HT1080 (cell line): ENCODE measurements around the gene SPRED2. TPM values are rescaled to one million over a fixed set of nuclear protein-coding genes. Genes with fewer than 3 reads are reported as not detected.
A peak's percentile ranks its signal among the peaks of the same experiment; 100 is the strongest.

ENCODE experiments used
- DNase-seq: peaks from one replicate; pipeline ENCODE4 v3.0.0-alpha.2; 2015; ENCODE audit warnings: low read depth
- total RNA-seq: library from RNA; depleted of rRNA; stranded (reverse); fragments of >200 nt; shearing (Covaris generic); gene quantifications from 2 replicates; pipeline ENCODE4 v1.2.3, GENCODE V29; 2014; rRNA removed

Gene SPRED2
- total RNA-seq, 1 experiment from 2014 or later: 25.8 TPM

DNA sequence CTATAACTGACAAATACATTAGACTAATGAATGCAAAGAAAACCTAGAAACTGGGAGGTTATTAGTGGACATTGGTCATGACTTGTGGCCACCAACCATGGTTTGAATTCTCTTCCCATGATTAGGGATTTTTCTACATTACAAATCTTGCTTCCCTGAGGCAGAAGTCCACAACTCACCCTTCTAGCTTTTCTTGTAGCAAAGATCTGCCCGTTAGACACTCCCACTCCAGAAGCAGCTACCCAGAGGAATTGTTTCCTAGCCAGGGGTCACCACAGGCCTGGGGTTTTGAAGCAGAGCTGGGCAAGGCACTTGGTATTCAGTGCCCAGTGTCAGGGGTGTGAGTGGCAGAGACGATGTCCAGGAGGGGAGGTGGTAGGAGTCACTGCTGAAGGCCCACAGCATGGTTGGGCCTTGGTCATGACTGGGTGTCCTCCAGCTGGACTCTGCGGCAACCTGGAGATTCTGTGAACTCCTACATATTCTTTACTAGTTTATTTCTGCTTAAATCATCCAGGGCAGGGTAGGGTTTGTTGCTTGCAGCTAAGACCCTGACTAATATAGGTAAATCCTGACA, 149.8 kb downstream of the SPRED2 start:
- no peak for DNase-seq

DNA sequence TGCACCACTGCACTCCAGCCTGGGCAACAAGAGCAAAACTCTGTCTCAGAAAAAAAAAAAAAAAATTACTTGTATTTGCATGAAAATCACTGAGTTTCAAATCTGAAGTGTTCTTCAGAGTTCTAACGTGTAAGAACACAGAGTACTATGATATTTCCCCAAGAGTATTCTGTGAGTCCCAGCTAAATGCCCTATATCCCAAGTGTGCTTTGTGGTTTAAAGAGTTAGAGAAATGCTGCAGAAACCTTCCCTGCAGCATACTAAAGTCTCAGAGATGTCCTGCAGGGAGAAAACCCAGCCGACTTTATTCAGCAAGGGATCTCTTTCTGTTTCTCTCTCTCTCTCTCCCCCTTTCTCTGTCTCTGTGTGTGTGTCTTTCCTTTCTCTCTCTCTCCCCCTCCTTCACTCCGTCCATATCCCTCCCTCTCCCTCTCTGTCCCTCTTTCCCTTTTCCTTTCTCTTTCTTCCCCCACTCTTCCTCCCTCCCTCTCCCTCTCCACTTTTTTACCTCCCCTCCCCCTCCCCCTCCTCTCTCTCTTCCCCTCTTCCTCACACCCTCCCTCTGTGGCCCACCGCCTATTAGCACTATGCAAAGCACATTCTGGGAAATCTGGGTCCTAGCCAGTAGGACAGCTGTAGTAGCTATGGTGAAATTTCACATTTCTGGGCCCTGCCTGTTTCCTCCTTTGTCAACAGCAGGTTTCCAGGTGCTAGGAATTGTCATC, 150.6 kb downstream of the SPRED2 start:
- DNase-seq: no peak

DNA sequence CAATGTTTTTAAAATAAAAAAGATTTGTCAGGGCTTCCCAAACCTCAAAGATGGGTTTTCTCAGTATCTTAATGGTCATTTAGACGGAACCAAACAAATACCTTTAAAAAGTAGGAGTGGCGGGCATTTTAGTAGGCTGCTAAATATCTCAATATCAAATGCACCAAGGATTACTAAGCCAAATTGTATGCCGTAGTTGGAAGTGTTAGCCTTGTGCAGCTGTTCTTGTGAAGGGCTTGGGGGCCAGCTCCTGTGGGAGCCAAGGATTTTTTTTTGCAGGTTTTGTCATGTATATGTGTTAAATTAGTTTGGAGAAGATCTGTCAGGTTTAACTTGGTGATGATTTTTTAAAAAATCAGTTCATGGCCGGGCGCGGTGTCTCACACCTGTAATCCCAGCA, 152.6 kb downstream of the SPRED2 start:
- DNase-seq: no peak

DNA sequence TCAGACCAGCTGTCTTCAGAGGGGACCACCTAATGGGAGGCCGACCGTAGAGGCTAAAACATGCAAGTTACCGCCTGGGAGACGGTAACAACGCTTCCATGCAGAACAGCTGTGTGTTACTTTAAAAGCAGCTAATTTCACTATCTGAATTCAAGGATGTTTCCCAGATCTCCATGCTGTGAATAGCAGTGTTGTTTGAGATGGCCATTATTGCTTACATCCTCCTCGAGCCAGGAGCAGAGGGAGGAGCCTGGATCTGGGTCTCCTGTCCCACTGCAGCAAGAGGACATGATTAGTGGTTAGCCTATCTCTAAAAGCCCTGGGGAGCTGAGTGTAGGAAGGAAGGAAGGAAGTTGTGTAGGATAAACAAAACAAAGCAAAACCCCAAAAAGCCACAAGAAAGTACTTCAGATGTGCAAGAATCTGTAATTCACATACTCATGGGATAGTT, 153.8 kb downstream of the SPRED2 start:
- peak; percentile 60 for DNase-seq

DNA sequence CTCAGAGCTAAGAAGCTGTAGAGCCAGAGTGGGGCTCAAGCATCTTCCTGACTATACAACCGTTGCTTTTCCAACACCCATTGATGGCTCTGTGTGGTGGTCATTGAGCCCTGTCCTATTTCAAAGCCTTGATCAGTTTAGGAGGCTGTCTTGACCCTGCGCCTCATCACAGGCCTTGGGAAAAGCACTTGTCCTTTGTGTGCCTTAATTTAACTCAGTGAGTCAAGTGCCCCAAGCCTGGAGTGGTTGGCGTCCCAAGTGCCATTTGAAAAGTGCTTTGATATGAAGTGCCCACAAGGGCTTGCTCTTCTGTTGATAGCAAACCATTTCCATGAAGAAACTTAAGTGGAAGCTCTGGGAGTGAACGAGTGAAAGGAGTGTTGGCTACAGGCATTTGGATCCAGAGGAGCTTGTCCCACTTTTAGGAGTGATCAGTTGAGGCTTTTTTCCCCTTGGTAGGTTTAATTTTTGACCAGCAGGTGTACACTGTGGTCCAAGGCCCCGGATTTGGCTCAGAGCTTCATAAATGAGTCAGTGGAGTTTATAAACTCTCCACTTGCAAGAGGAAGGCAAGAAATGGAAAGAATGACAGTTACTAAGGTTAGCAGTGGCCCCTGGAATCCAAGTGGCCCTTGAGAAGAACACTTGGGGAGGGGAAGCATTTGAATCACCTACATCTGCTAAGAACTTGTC, 154.5 kb downstream of the SPRED2 start:
- DNase-seq: peak; percentile 19

DNA sequence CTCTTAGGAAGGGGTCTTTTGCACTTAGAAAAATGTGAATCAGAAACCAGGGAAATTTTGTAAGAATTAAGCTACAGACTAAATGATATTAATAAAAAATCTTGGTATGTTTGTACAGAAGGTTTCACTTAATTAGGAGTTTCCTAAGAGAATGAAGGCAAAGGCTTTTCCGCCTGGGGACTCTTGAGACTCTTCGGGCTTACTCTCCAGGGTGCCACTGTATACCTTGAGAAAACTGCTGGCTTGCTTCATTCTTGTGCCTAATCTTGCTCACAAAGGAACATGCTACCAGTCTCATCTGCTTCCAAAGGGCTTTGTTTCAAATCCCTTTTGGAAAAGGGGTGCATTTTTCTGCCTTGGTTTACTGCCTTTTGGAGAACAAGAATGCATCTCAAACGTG, 155.3 kb downstream of the SPRED2 start:
- DNase-seq: no peak

DNA sequence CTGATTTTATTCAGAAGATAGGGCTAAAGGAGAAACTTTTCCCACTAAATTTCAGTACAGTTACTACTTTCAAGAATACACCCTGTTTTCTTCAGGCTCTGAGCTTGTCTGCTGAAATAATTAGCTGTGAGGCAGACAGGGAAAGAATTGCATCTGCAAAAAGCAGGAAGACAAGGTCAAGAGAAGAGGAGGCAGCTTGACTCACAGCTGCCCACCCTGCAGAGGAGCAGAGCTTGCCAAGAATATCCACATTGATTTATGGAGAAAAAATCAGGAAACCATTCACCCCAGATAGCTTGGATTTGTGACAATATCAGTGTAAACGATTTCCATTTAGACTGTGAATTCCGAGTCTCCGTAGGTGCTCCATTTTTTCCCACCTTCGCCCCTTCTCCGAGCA, 155.8 kb downstream of the SPRED2 start:
- DNase-seq: no peak

DNA sequence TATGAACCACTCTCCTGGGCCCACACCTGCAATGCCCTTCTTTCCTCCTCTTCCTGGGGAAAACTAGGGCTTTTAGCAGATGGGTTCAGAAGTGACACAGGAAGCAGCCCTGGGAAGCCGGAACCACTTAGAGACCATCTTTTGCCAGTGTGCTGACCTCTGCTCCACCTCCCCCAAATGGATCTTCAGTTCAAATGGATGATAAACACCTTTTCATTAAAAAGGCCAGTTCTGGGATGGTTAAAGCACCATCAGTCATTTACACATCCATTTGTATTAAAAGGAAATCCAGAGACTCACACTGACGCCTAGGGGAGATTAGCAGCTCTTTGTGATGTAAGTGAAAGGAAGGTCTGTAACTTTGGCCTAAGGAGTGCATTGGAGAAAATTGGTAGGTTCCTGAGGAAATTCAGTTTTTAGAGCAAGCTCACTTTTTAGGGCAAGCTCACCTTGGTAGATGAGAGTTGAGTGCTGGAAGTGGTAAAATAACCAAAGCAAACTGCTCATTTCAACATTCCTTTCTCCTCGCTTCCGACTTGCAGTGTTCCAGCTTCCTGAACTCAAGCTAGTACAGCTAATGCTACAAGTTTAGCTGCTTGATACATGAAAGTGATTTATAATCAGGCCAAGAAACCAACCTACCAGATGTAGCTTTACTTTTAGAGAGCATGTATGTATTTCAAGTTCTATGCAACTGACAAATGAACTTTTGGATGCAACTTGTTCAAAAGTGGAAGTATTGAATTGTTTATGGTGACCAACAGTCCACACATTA, 157.1 kb downstream of the SPRED2 start:
- no peak for DNase-seq

DNA sequence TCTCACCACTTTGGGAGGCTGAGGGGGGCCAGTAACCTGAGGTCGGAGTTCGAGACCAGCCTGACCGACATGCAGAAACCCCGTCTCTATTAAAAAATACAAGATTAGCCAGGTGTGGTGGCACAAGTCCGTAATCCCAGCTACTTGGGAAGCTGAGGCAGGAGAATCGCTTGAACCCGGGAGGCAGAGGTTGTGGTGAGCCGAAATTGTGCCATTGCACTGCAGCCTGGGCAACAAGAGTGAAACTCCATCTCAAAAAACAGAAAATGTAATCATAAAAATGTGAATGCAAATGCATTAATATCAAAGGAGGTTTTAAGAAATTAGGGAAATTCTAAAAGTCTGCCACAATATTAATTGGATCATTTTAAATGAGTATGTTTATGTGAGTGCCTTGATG, 159.1 kb downstream of the SPRED2 start:
- DNase-seq: no peak

DNA sequence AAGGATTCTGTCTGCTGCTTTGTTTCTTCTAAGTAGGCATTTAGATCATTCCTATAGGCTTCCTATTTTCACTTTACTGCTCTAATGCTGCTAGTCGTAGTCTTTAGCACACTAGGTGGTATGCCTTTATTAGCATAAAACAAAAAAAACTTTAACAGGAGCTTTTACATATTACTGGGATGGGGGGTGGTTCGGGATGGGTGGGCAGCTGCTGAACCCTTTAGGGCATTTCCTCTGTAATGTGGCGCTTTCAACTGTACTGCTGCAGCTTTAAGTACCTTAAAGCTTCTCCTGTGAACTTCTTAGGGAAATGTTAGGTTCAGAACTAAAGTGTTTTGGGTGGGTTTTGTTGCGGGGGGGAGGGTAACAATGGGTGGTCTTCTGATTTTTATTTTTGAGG, 163.4 kb downstream of the SPRED2 start:
- DNase-seq: no peak

DNA sequence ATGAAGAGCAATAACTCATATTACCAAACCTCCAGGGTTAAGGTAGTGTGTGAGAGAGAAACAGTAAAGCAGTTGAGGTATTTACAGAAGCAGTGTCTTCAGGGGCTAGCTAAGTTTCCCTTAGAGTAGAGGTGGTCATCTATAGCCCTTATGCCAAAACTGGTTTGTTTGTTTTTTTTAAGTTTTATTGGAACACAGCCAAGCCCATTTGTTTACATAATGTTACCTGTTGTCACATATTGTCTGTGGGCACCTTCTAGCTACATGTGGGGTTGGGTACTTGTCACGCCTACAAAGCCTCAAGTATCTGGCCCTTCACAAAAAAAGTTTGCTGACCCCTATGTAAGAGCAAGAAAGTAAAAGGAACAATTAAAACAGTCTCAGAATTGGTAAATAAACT, 165.4 kb downstream of the SPRED2 start:
- no peak for DNase-seq

DNA sequence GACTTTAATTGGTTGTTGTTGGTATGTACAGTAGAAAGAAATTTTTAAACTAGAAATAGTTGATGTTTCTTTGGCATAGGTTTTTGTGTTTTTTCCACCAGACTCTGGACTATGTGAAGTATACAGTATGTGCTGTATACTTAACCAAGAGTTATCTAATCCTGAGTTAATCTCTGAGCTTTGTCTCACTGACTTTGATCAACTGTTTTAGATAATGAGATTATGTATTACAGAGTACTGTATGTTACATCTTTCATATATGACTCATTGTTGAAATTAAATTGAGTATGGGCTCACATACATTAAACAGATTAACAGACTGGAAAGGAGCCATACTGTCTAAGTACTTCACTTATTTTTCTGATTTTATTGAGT, 166.7 kb downstream of the SPRED2 start:
- no peak for DNase-seq

DNA sequence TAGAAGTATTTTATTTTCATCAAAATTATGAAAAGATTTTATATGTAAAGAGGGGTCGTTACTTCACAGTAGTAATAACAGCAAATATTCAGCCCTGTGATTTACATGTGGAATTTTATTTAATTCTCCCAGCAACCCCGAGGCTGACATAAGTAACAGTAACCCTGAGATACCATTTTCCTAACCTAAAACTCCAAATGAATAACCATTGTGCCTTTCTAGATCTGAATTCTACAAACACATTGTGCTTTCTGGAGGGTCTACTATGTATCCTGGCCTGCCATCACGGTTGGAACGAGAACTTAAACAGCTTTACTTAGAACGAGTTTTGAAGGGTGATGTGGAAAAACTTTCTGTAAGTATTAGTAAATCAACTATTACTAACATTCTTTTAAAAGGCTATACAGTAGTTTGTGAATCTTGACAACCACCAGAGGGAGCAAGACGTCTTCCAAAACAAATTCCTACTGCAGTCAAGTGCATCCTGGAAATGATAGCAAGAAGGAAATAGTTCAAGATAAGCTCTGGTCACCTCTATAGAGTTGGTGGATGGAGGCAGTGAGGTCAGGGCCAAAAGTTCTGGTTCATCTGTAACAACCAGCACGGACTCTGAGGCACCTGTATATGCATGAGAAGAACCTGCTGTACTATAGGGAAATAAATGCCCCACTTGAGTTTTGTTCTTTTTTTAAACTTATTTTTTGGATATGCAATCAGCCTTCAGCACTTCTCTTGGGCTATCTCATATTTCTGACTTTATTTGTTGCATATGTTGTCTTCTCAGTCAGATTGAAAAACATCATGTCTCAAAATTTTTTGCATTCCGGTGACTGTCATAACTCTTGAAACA, 167.4 kb downstream of the SPRED2 start:
- DNase-seq: peak; percentile 68

DNA sequence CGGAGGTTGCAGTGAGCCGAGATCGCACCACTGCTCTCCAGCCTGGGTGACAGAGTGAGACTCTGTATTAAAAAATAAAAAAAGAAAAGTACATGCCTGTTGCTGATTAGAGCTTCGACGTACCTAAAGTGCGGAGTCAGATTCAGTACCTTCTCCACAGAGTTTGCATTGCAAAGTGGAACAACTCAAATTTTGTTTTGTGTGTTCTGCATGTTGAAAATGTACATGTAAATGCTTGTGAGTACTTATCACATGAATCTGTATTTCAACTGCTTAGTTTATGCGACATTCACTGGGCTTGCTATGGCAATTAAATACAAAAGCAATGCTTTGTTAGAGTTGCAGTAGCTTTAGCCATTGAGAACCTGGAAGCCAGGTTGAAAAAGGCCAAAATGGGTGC, 168.4 kb downstream of the SPRED2 start:
- DNase-seq: no peak

DNA sequence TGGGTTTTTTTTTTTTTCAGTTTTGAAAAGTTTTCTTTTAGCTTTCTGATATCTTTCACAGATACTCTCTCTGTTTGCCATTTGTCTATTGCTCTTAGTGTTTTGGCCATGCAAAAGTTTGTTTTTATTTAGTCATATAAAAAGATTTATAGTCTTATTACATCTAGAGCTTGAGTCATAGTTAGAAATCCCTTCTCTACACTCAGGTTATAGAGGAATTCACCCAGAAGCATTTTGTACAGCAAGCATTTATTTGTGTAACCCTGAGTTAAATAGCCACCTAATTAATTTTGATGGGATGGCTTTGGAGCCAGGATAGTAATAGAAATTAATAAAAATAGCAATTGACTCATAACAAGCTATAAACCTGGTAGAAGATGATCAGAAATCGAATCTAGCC, 169.1 kb downstream of the SPRED2 start:
- no peak for DNase-seq

DNA sequence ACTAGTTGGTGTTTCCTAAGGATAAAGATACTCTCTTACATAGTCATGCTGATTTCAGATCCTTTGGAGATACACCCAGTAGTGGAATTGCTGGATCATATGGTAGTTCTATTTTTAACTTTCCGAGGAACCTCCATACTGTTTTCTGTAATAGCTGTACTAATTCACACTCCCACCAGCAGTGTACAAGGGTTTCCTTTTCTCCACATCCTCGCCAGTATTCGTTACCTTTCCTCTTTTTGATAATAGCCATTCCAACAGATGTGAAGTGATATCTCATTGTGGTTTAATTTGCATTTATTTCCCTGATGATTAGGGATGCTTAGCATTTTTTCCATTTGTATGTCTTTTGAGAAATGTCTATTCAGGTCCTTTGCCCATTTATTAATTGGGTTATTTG, 170.7 kb downstream of the SPRED2 start:
- no peak for DNase-seq

Other genes with a start within 250 kb of the SPRED2 start
- 45.7 and 114 TPM in 2 replicates for gene ACTR2, start 204.8 kb downstream of the SPRED2 start, total RNA-seq